A549 (cell line): ENCODE data around the gene KDM8.

Experiments used
- BHLHE40 ChIP-seq: IDR thresholded peaks from 2 replicates; pipeline ENCODE4 v1.6.1; 2012; ENCODE audit warnings: low read depth, low read length, inconsistent platforms
- ESRRA ChIP-seq: fragments of 150-350 bp; IDR thresholded peaks from 2 replicates; pipeline ENCODE4 v1.6.1; 2014; ENCODE audit warnings: mild to moderate bottlenecking, low read length, borderline replicate concordance
- FOXS1 ChIP-seq: fragments of 250-450 bp; sonication (Bioruptor Pico); IDR thresholded peaks from 2 replicates; pipeline ENCODE4 v1.5.0; 2020; ENCODE audit warnings: mild to moderate bottlenecking, moderate library complexity
- MAX ChIP-seq: IDR thresholded peaks from 2 replicates; pipeline ENCODE4 v1.6.1; 2012
- MAZ ChIP-seq: fragments of 150-350 bp; IDR thresholded peaks from 2 replicates; pipeline ENCODE4 v1.6.1; 2014; ENCODE audit warnings: antibody characterized with exemption, low read depth, low read length, borderline replicate concordance
- MYC ChIP-seq: IDR thresholded peaks from 2 replicates; pipeline ENCODE4 v1.6.1; 2012; ENCODE audit warnings: mild to moderate bottlenecking, inconsistent platforms, low read length, improper control_type of control experiment, borderline replicate concordance
- NFE2L2 ChIP-seq: fragments of 150-350 bp; conservative IDR thresholded peaks from 2 replicates; pipeline ENCODE4 v1.6.1; 2014; ENCODE audit warnings: low read length
- POLR2A ChIP-seq: IDR thresholded peaks from 2 replicates; pipeline ENCODE4 v1.6.1; 2012; ENCODE audit warnings: mild to moderate bottlenecking, low read length
- RCOR1 ChIP-seq: fragments of 150-350 bp; IDR thresholded peaks from 2 replicates; pipeline ENCODE4 v1.6.1; 2014; ENCODE audit warnings: antibody characterized with exemption, low read length, low read depth
- RNF2 ChIP-seq: fragments of 200-600 bp; sonication (generic); IDR thresholded peaks from 2 replicates; pipeline ENCODE4 v1.6.1; 2016; ENCODE audit warnings: low read depth, mild to moderate bottlenecking, antibody characterized with exemption, moderate library complexity, borderline replicate concordance
- SREBF2 ChIP-seq: fragments of 450-650 bp; IDR thresholded peaks from 2 replicates; pipeline ENCODE4 v1.6.1; 2014; ENCODE audit warnings: mild to moderate bottlenecking, moderate library complexity
- USF2 ChIP-seq: fragments of 450-650 bp; IDR thresholded peaks from 2 replicates; pipeline ENCODE4 v1.6.1; 2014; ENCODE audit warnings: antibody characterized with exemption
- TF ChIP-seq, protein P1 (sequence below): fragments of >200 bp; sonication (Bioruptor Twin); formaldehyde crosslinking; IDR thresholded peaks from 3 replicates; pipeline ENCODE4 v1.5.1; 2016
- TF ChIP-seq, protein P2 (sequence below): fragments of 200-600 bp; sonication (generic); IDR thresholded peaks from 2 replicates; pipeline ENCODE4 v1.6.1; 2016; ENCODE audit warnings: antibody characterized with exemption, mild to moderate bottlenecking, moderate library complexity

DNA sequence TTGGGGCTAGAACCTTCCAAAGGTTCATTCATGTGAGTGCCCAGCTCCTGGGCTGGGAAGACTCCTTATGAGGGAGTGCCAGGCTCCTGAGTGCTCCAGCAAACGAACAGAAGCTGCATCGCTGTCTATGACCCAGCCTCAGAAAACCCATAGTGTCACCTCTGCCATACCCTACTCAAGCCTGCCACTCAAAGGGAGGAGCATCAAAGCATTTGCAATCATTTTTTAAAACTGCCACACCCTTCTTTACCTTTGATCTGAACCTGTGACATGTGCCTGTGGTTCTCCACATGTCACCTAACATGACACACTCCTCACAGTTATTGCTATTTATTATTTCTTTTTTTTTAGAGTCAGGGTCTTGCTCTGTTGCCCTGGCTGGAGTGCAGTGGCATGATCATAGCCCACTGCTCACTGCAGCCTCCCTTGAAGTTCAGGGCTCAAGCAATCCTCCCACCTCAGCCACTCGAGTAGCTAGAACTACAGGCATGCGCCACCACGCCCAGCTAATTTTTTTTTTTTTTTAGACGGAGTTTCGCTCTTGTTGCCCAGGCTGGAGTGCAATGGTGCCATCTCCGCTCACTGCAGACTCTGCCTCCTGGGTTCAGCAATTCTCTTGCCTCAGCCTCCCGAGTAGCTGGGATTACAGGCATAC is 7.3 kb upstream of the KDM8 start:
- TF ChIP-seq RNF2 = no peak
- no peak for TF ChIP-seq MAZ
- no peak for TF ChIP-seq MAX
- TF ChIP-seq ESRRA = no peak
- TF ChIP-seq BHLHE40 = no peak
- no peak for TF ChIP-seq FOXS1 (CRISPR knock-in tag)
- TF ChIP-seq, protein P1, sequence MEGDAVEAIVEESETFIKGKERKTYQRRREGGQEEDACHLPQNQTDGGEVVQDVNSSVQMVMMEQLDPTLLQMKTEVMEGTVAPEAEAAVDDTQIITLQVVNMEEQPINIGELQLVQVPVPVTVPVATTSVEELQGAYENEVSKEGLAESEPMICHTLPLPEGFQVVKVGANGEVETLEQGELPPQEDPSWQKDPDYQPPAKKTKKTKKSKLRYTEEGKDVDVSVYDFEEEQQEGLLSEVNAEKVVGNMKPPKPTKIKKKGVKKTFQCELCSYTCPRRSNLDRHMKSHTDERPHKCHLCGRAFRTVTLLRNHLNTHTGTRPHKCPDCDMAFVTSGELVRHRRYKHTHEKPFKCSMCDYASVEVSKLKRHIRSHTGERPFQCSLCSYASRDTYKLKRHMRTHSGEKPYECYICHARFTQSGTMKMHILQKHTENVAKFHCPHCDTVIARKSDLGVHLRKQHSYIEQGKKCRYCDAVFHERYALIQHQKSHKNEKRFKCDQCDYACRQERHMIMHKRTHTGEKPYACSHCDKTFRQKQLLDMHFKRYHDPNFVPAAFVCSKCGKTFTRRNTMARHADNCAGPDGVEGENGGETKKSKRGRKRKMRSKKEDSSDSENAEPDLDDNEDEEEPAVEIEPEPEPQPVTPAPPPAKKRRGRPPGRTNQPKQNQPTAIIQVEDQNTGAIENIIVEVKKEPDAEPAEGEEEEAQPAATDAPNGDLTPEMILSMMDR = no peak
- TF ChIP-seq, protein P2, sequence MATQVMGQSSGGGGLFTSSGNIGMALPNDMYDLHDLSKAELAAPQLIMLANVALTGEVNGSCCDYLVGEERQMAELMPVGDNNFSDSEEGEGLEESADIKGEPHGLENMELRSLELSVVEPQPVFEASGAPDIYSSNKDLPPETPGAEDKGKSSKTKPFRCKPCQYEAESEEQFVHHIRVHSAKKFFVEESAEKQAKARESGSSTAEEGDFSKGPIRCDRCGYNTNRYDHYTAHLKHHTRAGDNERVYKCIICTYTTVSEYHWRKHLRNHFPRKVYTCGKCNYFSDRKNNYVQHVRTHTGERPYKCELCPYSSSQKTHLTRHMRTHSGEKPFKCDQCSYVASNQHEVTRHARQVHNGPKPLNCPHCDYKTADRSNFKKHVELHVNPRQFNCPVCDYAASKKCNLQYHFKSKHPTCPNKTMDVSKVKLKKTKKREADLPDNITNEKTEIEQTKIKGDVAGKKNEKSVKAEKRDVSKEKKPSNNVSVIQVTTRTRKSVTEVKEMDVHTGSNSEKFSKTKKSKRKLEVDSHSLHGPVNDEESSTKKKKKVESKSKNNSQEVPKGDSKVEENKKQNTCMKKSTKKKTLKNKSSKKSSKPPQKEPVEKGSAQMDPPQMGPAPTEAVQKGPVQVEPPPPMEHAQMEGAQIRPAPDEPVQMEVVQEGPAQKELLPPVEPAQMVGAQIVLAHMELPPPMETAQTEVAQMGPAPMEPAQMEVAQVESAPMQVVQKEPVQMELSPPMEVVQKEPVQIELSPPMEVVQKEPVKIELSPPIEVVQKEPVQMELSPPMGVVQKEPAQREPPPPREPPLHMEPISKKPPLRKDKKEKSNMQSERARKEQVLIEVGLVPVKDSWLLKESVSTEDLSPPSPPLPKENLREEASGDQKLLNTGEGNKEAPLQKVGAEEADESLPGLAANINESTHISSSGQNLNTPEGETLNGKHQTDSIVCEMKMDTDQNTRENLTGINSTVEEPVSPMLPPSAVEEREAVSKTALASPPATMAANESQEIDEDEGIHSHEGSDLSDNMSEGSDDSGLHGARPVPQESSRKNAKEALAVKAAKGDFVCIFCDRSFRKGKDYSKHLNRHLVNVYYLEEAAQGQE = no peak
- no peak for TF ChIP-seq NFE2L2
- TF ChIP-seq MYC = no peak
- no peak for TF ChIP-seq POLR2A
- no peak for TF ChIP-seq SREBF2
- no peak for TF ChIP-seq RCOR1
- no peak for TF ChIP-seq USF2
